Measurements from ENCODE around the gene NPPC. TPM values are rescaled to one million over a fixed set of nuclear protein-coding genes. Genes with fewer than 3 reads are reported as not detected.

The NPPC gene
- polyA plus RNA-seq, 3 donors = not detected

DNA sequence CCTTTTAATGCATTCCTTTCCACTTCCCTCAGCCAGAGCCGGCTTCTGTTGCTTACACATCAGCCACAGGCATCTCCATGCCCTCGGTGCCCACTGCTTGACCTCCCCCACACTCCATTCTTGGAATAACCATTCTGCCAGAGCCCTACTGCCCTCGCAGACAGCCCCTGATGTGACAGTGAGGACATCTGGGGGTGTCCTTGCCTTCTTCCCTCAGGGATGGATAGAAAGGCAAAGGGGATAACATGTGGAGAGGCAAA is 6.4 kb upstream of the NPPC start:
- Mint-ChIP-seq H3K36me3 (no peaks in the 10 kb centered on the region), H3K27me3 (ENCODE audit: low read depth in 3 of 3) (peaks cover 17 to 25% (median 18%) of the 10 kb centered on the region in 3 donors), H3K9me3 (peaks cover 0 to 4% (median 0%) of the 10 kb centered on the region in 7 donors), H3K4me1 (no peaks in the 10 kb centered on the region), H3K4me3 (no peak overlapping the region), H3K27ac (no peak overlapping the region)
- Histone ChIP-seq H3K27me3 (ENCODE audit: control insufficient read depth in 2 of 2, insufficient read depth in 2 of 2, low read length in 2 of 2) (peaks cover 5 to 25% of the 10 kb centered on the region in 2 donors), H3K9ac (ENCODE audit: insufficient read depth, low read length, poor library complexity, severe bottlenecking) (no peak overlapping the region), H3K36me3 (replicated peaks in 1 of 2; ENCODE audit: control insufficient read depth in 1 of 2, insufficient read depth in 2 of 2, low read length in 2 of 2) (no peaks in the 10 kb centered on the region), H3K4me3 (replicated peaks in 1 of 3; ENCODE audit: low read depth in 2 of 3, low read length in 3 of 3) (no peak overlapping the region), H3K4me1 (ENCODE audit: control insufficient read depth in 1 of 2, insufficient read depth in 2 of 2, low read length in 2 of 2) (no peaks in the 10 kb centered on the region), H2AFZ (ENCODE audit: insufficient read depth, low read depth, low read length, poor library complexity, severe bottlenecking) (no peak overlapping the region), H3K27ac (ENCODE audit: low read depth in 1 of 2, low read length in 2 of 2) (no peak overlapping the region), H4K20me1 (ENCODE audit: insufficient read depth, low read length) (no peaks in the 10 kb centered on the region), H3K4me2 (replicated peaks; ENCODE audit: extremely low read depth, low read length, poor library complexity, severe bottlenecking) (no peak overlapping the region), H3K9me3 (replicated peaks in 1 of 2; ENCODE audit: control insufficient read depth in 1 of 2, insufficient read depth in 1 of 2, low read length in 2 of 2) (peaks cover 0 to under 1% of the 10 kb centered on the region in 2 donors), H3K79me2 (ENCODE audit: insufficient read depth, low read length) (no peaks in the 10 kb centered on the region)
- WGBS (ENCODE audit: insufficient coverage) = 94% methylated on average over 2 of the region's 3 CpGs
- DNase-seq = no peak
- intact Hi-C loops (cut with micrococcal nuclease) = no loop called here
- TF ChIP-seq, protein P1, sequence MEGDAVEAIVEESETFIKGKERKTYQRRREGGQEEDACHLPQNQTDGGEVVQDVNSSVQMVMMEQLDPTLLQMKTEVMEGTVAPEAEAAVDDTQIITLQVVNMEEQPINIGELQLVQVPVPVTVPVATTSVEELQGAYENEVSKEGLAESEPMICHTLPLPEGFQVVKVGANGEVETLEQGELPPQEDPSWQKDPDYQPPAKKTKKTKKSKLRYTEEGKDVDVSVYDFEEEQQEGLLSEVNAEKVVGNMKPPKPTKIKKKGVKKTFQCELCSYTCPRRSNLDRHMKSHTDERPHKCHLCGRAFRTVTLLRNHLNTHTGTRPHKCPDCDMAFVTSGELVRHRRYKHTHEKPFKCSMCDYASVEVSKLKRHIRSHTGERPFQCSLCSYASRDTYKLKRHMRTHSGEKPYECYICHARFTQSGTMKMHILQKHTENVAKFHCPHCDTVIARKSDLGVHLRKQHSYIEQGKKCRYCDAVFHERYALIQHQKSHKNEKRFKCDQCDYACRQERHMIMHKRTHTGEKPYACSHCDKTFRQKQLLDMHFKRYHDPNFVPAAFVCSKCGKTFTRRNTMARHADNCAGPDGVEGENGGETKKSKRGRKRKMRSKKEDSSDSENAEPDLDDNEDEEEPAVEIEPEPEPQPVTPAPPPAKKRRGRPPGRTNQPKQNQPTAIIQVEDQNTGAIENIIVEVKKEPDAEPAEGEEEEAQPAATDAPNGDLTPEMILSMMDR (IDR thresholded peaks at IDR 0.05) = no peak

DNA sequence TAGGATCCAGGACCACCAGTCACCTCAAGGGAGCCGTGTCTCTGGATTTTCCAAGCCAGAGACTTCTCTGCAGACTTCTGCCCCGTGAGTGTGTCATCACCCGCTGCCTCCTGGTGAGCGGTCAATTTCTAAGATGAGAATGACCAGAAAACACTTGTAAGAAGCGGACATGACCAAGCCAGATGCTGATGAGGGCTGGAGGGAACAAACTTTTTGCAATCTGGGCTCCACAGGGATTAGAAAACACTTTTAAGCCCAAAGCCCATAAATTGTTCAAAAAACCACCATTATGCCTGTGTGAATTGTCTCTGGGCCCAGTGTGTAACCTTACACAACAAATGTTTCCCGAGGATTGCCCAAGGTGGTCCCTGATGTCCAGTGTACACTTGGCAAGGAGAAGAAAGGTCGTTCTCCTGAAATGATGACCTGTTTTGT is 5.3 kb upstream of the NPPC start:
- H3K36me3 ChIP-seq (replicated peaks in 1 of 2; ENCODE audit: control insufficient read depth in 1 of 2, insufficient read depth in 2 of 2, low read length in 2 of 2) = no peaks in the 10 kb centered on the region
- no peak overlapping the region for H3K9ac ChIP-seq (ENCODE audit: insufficient read depth, low read length, poor library complexity, severe bottlenecking)
- Mint-ChIP-seq H3K4me3 (no peak overlapping the region), H3K27me3 (ENCODE audit: low read depth in 3 of 3) (peaks cover 28 to 37% (median 29%) of the 10 kb centered on the region in 3 donors), H3K27ac (no peak overlapping the region), H3K9me3 (peaks cover 0 to 9% (median 0%) of the 10 kb centered on the region in 7 donors), H3K36me3 (peaks cover 0 to 4% of the 10 kb centered on the region in 2 donors), H3K4me1 (peaks cover 9% of the 10 kb centered on the region)
- H3K4me2 ChIP-seq (replicated peaks; ENCODE audit: extremely low read depth, low read length, poor library complexity, severe bottlenecking) = no peak overlapping the region
- H3K9me3 ChIP-seq (replicated peaks in 1 of 2; ENCODE audit: control insufficient read depth in 1 of 2, insufficient read depth in 1 of 2, low read length in 2 of 2) = peaks cover 0 to 12% of the 10 kb centered on the region in 2 donors
- H4K20me1 ChIP-seq (ENCODE audit: insufficient read depth, low read length) = no peaks in the 10 kb centered on the region
- H3K27me3 ChIP-seq (ENCODE audit: control insufficient read depth in 2 of 2, insufficient read depth in 2 of 2, low read length in 2 of 2) = peaks cover 13 to 36% of the 10 kb centered on the region in 2 donors
- intact Hi-C loops (cut with micrococcal nuclease) = no loop called here
- H3K79me2 ChIP-seq (ENCODE audit: insufficient read depth, low read length) = no peaks in the 10 kb centered on the region
- H3K4me1 ChIP-seq (ENCODE audit: control insufficient read depth in 1 of 2, insufficient read depth in 2 of 2, low read length in 2 of 2) = peaks cover 3 to 7% of the 10 kb centered on the region in 2 donors
- no peak overlapping the region for H3K4me3 ChIP-seq (replicated peaks in 1 of 3; ENCODE audit: low read depth in 2 of 3, low read length in 3 of 3)
- 98% methylated on average over 4 of the region's 7 CpGs for WGBS (ENCODE audit: insufficient coverage)
- H2AFZ ChIP-seq (ENCODE audit: insufficient read depth, low read depth, low read length, poor library complexity, severe bottlenecking) = no peak overlapping the region
- no peak for DNase-seq
- H3K27ac ChIP-seq (ENCODE audit: low read depth in 1 of 2, low read length in 2 of 2) = no peak overlapping the region
- TF ChIP-seq, protein P1 (IDR thresholded peaks at IDR 0.05) = no peak

All from CD14-positive monocyte (primary cell).